Gastrocnemius medialis (tissue), 4 donors: ENCODE results near the gene ALG6. TPM values are rescaled to one million over a fixed set of nuclear protein-coding genes. Genes with fewer than 3 reads are reported as not detected.

Experiments used
- ATAC-seq, 2 donors: fragments of 150-250 bp; one replicate each; pipeline ENCODE4 v1.9.1; 2016
- DNase-seq, 2 donors: peaks; one replicate each; pipeline ENCODE4 v3.0.0-alpha.2; 2019
- H3K27ac ChIP-seq, 4 donors: fragments of 200-600 bp; sonication (generic); 1 replicate in 1 of 4; 2 replicates in 3 of 4; pipeline ENCODE4 v1.5.1; 2016 to 2018; ENCODE audit warnings: mild to moderate bottlenecking in 2 of 4, moderate library complexity in 1 of 4
- H3K27me3 ChIP-seq, 3 donors: fragments of 200-600 bp; sonication (generic) in 2 of 3; 1 replicate in 1 of 3; 2 replicates in 2 of 3; pipeline versions ENCODE4 v1.5.1 to v1.6.0; 2016 to 2019; ENCODE audit warnings: mild to moderate bottlenecking in 1 of 3, moderate library complexity in 1 of 3
- H3K36me3 ChIP-seq, 2 donors: fragments of 200-600 bp; sonication (generic) in 1 of 2; one replicate each; pipeline ENCODE4 v1.5.1; 2017 to 2018
- H3K4me1 ChIP-seq, 2 donors: fragments of 200-600 bp; sonication (generic) in 1 of 2; one replicate each; pipeline ENCODE4 v1.5.1; 2016 to 2017; ENCODE audit warnings: mild to moderate bottlenecking in 2 of 2
- H3K4me3 ChIP-seq, 4 donors: fragments of 200-600 bp; sonication (generic) in 3 of 4; 1 replicate in 1 of 4; 2 replicates in 3 of 4; pipeline ENCODE4 v1.5.1; 2016 to 2019; ENCODE audit warnings: mild to moderate bottlenecking in 2 of 4
- H3K9me3 ChIP-seq, 3 donors: fragments of 200-600 bp; sonication (generic) in 2 of 3; 1 replicate in 1 of 3; 2 replicates in 2 of 3; pipeline ENCODE4 v1.5.1; 2016 to 2019
- POLR2A ChIP-seq, 2 donors: fragments of 450-650 bp; IDR thresholded peaks; one replicate each; pipeline ENCODE4 v1.6.1; 2017; ENCODE audit warnings: antibody characterized with exemption in 2 of 2, mild to moderate bottlenecking in 2 of 2, moderate library complexity in 2 of 2
- in situ Hi-C, 4 donors: fragments of 200-750 bp; cut with MboI; loops; one replicate each; pipeline versions ENCODE4 v1.15.0 to v1.8.0; 2017; ENCODE audit warnings: low sequenced_read_pairs in 4 of 4
- intact Hi-C: fragments of 100-400 bp; cut with DNase I; formaldehyde crosslinking; loops from one replicate; pipeline ENCODE4 v1.15.1; 2023; ENCODE audit warnings: low total_unique reads
- total RNA-seq, 4 donors: library from RNA; depleted of rRNA; stranded (reverse); fragments of >200 nt; gene quantifications; one replicate each; pipeline versions ENCODE4 v1.1.0 to v1.2.3, GENCODE V29; 2016
- TF ChIP-seq, protein P1 (sequence below), 5 experiments: fragments of 450-650 bp in 3 of 5; fragments of 200-600 bp in 2 of 5; sonication (generic) in 2 of 5; IDR thresholded peaks in 4 of 5; conservative IDR thresholded peaks in 1 of 5; 1 replicate in 4 of 5; 2 replicates in 1 of 5; pipeline ENCODE4 v1.5.1; 2016 to 2019; ENCODE audit warnings: antibody characterized with exemption in 5 of 5, mild to moderate bottlenecking in 3 of 5, moderate library complexity in 3 of 5

The ALG6 gene
- total RNA-seq, 4 donors from 2014 or later = 2.3 to 9.5 (median 5.7) TPM

DNA sequence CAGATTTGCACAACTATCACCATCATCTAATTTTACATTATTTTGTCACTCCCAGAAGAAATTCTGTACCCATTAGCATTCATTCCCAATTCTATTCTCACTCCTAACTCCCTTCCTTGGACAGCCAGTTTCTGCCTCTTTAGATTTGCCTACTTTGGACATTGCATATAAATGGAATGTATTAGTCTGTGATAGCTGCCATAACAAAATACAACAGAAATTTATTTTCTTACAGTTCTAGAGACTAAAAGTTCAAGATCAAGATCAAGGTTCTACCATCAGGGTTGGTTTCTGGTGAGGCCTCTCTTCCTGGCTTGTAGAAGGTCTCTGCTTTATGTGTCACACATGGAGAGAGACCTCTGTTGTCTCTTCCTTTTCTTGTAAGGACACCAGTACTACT is 61.9 kb downstream of the ALG6 start:
- intact Hi-C loops (no loop called here), in situ Hi-C loops (loop anchor here in 2 of 4 donors (25.0 kb wide), 1 partner anchor 592 kb away; no protein-coding TSS in a partner anchor)
- Histone ChIP-seq H3K36me3 (peaks cover 0 to 21% of the 10 kb centered on the region in 2 donors), H3K4me3 (no peak overlapping the region), H3K9me3 (no peaks in the 10 kb centered on the region), H3K27ac (no peak overlapping the region), H3K4me1 (no peaks in the 10 kb centered on the region), H3K27me3 (no peaks in the 10 kb centered on the region)
- ATAC-seq (no peak), DNase-seq (no peak)
- TF ChIP-seq, protein P1, sequence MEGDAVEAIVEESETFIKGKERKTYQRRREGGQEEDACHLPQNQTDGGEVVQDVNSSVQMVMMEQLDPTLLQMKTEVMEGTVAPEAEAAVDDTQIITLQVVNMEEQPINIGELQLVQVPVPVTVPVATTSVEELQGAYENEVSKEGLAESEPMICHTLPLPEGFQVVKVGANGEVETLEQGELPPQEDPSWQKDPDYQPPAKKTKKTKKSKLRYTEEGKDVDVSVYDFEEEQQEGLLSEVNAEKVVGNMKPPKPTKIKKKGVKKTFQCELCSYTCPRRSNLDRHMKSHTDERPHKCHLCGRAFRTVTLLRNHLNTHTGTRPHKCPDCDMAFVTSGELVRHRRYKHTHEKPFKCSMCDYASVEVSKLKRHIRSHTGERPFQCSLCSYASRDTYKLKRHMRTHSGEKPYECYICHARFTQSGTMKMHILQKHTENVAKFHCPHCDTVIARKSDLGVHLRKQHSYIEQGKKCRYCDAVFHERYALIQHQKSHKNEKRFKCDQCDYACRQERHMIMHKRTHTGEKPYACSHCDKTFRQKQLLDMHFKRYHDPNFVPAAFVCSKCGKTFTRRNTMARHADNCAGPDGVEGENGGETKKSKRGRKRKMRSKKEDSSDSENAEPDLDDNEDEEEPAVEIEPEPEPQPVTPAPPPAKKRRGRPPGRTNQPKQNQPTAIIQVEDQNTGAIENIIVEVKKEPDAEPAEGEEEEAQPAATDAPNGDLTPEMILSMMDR (IDR thresholded peaks at IDR 0.05 in 4 of 5, conservative IDR thresholded peaks at IDR 0.05 in 1 of 5) = no peak
- TF ChIP-seq POLR2A (IDR thresholded peaks at IDR 0.05) = no peak

DNA sequence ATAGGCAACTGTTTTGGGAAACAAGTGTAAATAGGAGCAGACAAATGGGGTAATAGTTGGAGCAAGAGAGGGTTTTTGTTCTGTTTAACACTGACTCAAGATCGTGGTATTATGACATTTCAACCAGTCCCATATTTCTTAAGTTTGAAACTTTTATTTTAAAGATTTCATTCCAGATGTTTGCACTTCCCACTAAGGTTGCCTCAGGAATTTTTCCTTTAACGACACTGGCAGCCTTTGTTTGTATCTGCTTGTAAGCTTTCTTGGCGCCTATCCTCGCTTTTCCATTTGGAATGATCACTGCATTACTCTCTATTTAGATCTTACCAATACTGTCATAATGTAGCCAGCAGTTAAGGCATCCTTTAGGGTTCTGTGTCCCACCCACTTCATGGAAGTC is 67.7 kb downstream of the ALG6 start:
- no peak for TF ChIP-seq POLR2A (IDR thresholded peaks at IDR 0.05)
- TF ChIP-seq, protein P1 (IDR thresholded peaks at IDR 0.05 in 4 of 5, conservative IDR thresholded peaks at IDR 0.05 in 1 of 5) = no peak
- no peaks in the 10 kb centered on the region for H3K4me1 ChIP-seq
- H3K9me3 ChIP-seq = no peaks in the 10 kb centered on the region
- H3K4me3 ChIP-seq = no peak overlapping the region
- H3K36me3 ChIP-seq = peaks cover 0 to 10% of the 10 kb centered on the region in 2 donors
- no peaks in the 10 kb centered on the region for H3K27me3 ChIP-seq
- no peak overlapping the region for H3K27ac ChIP-seq
- ATAC-seq = no peak
- intact Hi-C loops = no loop called here
- in situ Hi-C loops = loop anchor here in 2 of 4 donors (25.0 kb wide), 1 partner anchor 598 kb away; no protein-coding TSS in a partner anchor
- DNase-seq = no peak

DNA sequence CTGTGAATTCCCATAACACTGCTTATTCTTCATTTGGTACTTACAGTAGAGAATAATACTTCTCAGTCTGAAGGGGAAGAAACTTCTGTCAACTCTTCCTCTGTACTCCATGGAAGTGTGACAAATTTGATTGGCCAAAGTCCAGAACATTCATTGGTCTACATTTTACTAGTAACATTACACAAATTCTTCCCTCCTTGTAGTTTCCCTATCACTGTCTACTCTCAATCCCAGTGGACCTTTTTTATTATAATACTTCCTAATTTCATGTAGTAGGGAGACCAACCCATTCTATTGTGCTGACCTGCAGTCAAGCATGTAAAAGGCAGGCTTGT is 74.7 kb downstream of the ALG6 start:
- intact Hi-C loops (loop anchor here (5.0 kb wide), 2 partner anchors 115 to 600 kb away; no protein-coding TSS in a partner anchor), in situ Hi-C loops (loop anchor here in 2 of 4 donors (25.0 kb wide), 1 partner anchor 605 kb away; no protein-coding TSS in a partner anchor)
- Histone ChIP-seq H3K9me3 (no peaks in the 10 kb centered on the region), H3K4me3 (no peak overlapping the region), H3K27ac (no peak overlapping the region), H3K36me3 (no peaks in the 10 kb centered on the region), H3K27me3 (no peaks in the 10 kb centered on the region), H3K4me1 (no peaks in the 10 kb centered on the region)
- no peak for TF ChIP-seq POLR2A (IDR thresholded peaks at IDR 0.05)
- TF ChIP-seq, protein P1 (IDR thresholded peaks at IDR 0.05 in 4 of 5, conservative IDR thresholded peaks at IDR 0.05 in 1 of 5) = no peak
- ATAC-seq (no peak), DNase-seq (no peak)

DNA sequence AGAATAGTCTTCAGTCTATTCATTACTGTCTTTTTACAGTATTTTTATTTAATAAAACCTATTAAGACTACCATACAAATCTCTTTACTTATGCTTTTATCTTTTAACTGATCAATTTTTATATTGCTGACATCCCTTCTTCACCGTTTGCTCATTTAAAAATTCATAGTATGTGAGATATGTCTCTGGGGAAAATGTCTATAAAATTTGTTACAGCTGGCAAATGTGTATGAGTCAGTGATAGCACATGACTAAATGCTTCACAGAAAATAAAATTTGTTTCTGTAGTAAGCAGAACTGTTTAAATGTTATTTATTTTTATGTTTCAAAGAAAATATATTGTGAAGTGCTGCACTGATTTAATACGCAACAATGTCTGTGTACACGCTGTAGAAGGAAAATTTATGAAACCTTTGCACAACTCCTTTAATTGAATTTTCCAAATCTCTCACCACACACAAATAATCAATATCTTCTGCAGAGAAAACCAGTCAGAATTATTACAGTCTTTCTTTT is 81.4 kb downstream of the ALG6 start:
- Histone ChIP-seq H3K9me3 (no peaks in the 10 kb centered on the region), H3K4me3 (no peak overlapping the region), H3K4me1 (no peaks in the 10 kb centered on the region), H3K27ac (no peak overlapping the region), H3K36me3 (no peaks in the 10 kb centered on the region), H3K27me3 (no peaks in the 10 kb centered on the region)
- in situ Hi-C loops = loop anchor here in 2 of 4 donors (25.0 kb wide), 1 partner anchor 611 kb away; no protein-coding TSS in a partner anchor
- ATAC-seq = no peak
- no peak for DNase-seq
- intact Hi-C loops = no loop called here
- TF ChIP-seq POLR2A (IDR thresholded peaks at IDR 0.05) = no peak
- TF ChIP-seq, protein P1 (IDR thresholded peaks at IDR 0.05 in 4 of 5, conservative IDR thresholded peaks at IDR 0.05 in 1 of 5) = no peak

DNA sequence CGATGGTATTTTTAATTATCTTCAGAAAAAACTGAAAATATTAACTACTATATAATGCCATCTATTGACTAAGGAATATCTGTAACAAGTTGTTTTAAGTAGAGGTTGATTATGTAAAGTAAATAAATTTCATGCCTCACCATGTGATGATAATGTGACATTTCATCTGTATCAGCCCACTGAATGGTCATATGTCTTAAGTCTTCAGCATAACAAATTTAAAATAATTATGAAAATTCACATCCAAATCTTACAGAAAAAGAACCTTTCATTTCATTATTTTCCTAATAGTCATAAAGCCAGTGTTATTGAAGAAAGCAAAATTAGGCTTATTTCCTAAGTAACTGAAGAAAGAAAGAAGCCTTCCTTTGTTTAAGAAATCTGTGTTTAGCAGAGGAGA is 83.0 kb downstream of the ALG6 start:
- Histone ChIP-seq H3K4me3 (no peak overlapping the region), H3K9me3 (no peaks in the 10 kb centered on the region), H3K27ac (no peak overlapping the region), H3K27me3 (no peaks in the 10 kb centered on the region), H3K36me3 (no peaks in the 10 kb centered on the region), H3K4me1 (no peaks in the 10 kb centered on the region)
- ATAC-seq = no peak
- DNase-seq = no peak
- in situ Hi-C loops = no loop called here
- intact Hi-C loops = no loop called here
- TF ChIP-seq POLR2A (IDR thresholded peaks at IDR 0.05) = no peak
- TF ChIP-seq, protein P1 (IDR thresholded peaks at IDR 0.05 in 4 of 5, conservative IDR thresholded peaks at IDR 0.05 in 1 of 5) = no peak
